HL-60 (cell line): Measurements from ENCODE around the gene HNF1B.

Experiments
- CTCF ChIP-seq: IDR thresholded peaks from one replicate; pipeline ENCODE4 v1.5.1; 2011; ENCODE audit warnings: low read length, control low read depth, inconsistent platforms; ENCODE audit not compliant: insufficient read depth
- POLR2AphosphoS5 ChIP-seq: IDR thresholded peaks from 2 replicates; pipeline ENCODE4 v1.6.1; 2012; ENCODE audit warnings: low read depth
- REST ChIP-seq: IDR thresholded peaks from 2 replicates; pipeline ENCODE4 v1.6.1; 2012; ENCODE audit warnings: low read depth; ENCODE audit not compliant: insufficient replicate concordance

GRCh38 chr17:37743612-37743874 lies 1.3 kb downstream of the HNF1B start:
- TF ChIP-seq REST (no peak), CTCF (no peak), POLR2AphosphoS5 (no peak)
